RKO (cell line): Measurements from ENCODE around the gene PTGER3.

Experiments used
- DNase-seq: peaks from one replicate; pipeline ENCODE4 v3.0.0-alpha.2; 2016; ENCODE audit warnings: low spot score

PTGER3 gene

DNA sequence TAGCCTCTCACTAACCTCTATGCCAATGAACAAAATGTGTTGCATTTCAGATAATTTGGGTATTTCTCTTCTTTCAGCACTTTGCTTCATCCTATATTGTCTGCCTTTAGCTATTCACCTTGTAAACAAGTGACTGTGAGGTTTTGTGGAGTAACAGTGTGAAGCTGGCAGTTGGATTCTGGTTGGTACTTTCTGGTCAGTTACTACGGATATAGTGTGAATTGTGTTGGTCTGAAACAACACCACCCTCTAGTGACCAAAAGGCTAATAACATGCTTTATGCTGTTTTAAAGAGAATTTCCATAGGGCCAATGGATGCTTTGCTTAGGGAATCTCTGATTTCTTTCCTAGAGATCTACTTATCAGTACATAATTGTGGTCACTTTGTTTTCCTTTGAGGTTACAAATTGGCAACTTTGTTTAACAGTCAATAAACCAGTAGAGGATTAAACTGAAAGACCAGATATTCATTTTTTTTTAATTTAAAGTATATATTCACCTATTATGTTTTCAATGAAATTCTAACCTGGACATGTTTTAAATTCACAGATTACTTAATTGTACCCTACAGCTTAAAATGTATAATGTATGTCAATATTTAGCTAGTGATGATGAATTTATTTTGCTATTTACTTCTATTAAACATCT lies 2.5 kb upstream of the PTGER3 start:
- DNase-seq = peak; percentile 76

DNA sequence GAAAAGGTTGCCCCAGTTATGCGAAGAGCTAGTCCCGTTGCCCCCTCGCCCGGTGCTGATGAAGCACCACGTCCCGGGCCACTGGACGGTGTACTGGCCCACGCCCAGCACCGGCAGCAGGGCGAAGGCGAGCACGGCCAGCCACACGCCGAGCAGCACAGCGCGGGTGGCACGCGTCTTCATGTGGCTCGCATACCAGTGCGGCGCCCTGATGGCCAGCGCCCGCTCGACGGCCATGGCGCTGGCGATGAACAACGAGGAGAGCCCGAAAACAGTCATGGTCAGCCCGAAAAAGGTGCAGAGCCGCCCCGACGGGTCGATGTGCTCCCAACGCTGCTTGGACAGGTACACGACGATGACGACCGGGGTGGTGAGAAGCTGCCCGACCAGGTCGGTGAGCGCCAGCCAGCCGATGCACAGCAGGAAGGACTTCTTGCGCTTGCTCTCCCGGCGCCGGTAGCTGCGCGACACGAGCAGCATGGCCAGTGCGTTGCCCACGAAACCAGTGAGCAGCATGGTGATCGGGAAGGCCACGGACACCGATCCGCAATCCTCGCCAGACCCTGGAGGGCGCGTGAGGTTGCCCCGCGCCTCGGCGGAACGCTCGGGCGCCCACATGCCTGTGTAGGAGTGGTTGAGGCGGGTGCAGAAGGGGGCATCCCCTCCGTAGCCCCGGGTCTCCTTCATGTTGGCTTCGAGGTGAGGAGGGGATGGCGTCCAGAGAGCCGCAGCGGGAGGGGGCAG lies 553 bp downstream of the PTGER3 start:
- no peak for DNase-seq

DNA sequence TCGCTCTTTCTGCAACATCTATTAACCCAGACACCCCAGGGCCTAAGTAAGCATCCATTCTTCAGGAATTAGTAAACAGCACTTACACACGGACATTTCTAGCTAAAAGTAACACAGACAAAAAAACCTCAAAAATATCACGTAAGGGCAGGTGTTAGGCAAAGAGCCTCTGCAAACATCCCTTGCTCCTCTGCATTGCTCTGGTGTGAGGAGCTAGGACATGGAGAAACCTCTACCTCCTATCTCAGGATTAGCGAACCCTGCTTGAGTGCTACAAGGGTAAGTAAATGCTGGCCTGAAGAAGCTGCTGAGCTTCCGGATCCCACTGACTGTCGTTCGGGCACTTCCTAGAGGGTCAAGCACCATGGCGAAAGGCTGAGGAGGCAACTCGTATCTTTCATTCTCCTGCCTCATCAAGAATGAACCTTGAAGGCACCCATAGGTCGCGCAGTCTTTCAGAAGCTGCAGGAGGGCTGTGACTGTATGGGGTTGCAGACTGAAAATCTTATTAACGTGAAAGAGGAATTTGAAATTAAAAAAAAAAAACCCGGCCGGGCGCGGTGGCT lies 2.1 kb downstream of the PTGER3 start:
- DNase-seq = no peak

DNA sequence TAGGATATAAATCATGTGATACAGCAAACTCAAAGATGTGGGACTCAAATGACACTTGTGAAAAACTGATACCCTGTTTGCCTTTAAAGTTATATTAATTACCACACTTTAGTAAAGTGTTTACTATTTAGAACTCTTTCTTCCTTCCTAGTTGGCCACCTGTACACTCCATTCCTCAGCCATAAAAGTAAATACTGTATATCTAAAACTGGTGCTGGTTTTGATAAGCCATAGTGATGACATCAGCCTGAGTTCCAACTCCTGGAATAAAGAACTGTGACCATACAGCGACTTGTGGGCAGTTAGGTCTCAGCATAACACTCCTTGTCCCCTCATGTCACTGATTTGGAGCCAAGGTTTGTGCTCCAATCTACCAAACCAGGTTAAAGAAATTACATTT lies 2.8 kb downstream of the PTGER3 start:
- DNase-seq = no peak

DNA sequence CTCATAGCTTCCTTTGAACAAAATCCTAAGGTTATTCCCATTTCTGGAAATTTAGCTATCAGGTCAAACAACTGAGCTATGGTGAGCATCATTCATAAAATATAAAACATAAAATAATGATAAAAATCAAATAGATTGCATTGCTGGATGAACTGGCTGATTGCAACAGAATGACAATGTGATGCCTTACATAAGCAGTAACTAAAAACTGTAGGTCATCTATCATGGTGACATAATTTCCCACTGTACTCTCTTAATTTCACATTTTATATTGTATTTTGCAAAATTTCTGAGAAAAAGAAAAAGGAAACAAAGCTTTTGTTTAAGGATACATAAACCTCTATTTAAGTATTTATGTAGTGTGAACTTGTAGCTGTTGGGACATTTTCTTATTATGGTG lies 4.6 kb downstream of the PTGER3 start:
- DNase-seq = no peak

DNA sequence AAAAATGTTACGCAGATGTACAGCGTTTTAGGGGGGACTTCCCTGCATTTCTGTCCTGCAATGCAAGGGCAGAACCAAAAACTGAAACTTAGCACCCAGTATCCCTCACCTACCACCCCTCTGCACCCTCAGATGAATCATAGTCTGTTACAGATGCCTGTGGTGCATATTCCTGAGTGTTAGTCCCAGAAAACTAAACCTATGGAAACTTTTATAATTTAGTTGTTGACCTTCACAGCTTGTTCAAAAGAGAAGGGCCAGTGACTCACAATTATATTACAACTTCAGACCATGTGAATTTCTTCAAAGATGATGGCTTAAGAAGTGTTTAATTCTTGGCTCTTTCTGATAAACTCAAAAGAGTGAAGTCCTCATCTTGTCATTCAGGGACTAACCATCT lies 5.8 kb downstream of the PTGER3 start:
- no peak for DNase-seq

DNA sequence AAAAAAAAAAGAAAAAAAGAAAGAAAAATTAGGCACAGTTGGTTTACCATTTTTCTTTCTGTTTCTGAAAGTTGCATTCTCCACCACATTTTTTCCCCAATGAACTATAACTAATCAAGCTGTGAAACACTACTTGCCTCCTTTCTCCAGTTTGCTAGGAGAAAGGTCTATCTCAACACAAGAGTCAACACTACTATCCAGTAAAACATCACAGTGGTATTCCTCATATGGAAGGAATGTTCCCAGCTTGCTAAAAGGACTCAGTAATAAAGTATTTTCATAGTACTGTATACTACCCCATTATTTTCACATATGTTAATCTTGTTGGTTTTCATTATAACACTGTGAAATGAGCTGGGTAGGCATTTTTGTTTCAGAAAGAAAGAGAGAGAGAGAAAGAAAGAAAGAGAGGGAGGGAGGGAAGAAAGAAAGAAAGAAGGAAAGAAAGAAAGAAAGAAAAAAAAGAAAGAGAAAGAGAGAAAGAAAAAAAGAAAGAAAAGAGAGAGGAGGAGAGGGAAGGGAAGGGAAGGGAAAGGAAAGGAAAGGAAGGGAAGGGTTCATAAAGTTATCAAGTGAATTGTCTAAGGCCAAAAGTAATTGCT lies 7.9 kb downstream of the PTGER3 start:
- no peak for DNase-seq

DNA sequence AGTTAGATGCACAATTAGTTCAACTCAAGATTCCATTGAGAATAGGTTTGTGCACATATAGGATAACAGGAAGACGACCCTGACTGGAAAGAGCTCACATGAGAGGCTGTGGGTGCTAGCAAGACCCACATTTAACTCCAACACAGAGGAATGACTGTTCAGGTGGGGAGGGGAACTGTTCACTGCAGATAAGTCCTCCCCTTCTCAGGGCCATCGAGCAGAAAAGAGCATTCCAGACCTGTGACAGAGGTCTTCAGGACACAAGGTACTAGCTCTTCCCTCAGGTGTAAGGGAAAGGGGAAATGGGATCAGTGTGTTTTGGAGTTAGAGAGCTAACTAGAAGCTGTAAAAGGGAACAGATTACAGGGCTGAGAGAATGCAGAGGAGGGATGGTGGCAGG lies 8.7 kb downstream of the PTGER3 start:
- no peak for DNase-seq

DNA sequence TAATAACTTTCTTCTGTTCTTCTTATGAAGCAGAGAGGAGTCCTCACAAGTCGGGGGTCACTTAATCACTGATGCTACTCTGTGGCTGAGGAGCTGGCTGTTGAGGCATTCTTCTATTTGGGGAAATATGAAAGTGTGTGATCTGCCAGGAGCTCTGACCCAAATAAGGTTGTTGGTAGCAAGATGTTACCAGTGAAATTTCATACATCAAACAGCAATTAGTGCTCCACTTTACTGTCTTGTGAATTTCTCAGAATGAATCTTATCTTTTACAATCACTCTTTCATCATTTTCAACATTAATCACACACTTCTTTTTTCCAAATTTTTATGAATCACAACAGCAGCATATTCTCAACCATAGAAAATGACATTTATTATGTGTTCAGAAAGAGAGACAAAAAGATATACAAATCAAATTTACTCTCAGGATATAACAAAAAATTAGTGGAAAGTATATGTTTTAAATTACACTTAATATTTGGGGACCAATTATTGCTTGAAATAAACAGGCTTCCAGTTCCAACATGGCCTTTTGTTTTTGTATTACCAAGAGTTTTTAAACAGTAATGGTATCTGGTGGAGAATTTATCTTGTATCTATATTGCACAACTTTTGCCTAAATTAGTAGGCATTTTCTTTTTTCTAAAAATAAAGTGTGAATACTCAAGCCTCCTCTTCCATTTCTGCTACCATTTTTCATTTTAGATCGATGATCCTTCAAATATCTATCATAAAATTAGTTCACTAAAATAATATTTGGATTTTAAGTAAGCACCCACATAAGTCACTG lies 9.6 kb downstream of the PTGER3 start:
- DNase-seq = no peak

DNA sequence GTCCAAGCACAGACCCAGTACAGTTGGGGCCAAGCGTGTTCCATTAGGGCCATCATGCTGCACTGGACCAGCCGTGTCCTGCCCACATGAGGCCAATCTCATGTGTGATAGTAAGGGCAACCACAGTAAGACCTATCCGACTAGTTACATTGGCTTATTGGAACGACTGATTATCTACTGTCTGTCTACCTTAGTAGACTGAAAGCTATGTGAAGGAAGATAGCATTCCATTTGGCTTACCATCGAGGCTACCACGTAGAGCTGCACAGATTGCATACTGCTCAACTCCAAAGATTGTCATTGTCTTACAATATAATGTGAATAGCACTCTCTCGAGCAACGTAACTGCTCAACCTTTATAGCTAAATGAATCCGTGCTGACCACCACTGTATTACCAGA lies 10.6 kb downstream of the PTGER3 start:
- DNase-seq = no peak

DNA sequence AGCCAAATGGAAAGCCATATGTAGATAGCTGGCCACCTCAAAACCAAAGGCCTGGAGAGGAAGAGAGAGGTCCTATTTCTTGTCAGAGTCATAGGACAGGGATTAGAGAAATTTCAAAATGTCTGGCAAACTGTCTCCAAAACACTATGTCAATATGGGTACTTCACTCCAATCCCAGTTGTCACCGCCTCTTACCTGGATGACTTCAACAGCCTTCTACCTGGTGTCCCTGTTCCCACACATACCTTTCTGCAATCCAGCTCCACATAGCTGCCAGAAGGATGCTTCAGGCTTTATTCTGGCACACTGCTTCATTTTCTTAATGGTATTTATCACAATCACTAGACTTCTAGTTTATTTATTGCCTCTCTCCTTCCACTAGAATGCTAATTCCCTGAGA lies 14.5 kb downstream of the PTGER3 start:
- no peak for DNase-seq

DNA sequence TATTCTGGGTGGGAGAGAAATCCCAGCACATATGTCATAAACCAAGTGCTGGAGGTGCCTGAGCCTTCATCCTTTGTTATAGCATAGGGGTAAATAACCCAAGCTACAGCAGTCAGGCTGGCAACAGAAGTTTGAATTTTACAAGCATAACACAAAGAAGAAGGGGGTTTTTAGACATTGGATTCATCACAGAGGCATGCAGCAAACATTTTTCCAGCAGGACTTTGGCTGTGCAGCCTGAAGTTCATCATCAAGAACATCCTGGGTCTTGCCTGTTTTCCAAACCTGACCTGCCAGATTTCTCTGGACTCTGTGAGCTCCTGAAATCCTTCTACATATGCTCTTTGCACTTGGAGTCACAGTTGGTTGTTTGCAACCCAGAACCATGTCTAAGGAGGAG lies 16.2 kb downstream of the PTGER3 start:
- no peak for DNase-seq

DNA sequence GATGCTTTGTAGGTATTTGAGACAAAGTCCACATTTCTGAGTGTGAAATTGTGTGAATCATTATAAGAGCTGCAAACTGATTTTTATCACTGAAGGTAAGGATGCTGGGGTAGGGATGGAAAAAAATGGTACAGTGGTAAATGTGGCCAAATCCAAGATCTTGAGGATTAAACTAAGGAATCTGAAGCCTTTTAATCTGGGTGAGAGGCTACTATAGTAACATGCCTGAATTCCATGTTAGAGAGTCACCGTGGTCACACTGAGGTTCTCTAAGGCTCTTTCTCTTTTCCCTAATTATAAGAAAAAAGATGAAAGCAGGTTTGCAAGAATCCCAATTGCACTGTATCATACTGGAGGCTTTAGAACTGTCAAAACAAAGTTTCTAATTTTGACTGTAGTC lies 17.6 kb downstream of the PTGER3 start:
- no peak for DNase-seq

DNA sequence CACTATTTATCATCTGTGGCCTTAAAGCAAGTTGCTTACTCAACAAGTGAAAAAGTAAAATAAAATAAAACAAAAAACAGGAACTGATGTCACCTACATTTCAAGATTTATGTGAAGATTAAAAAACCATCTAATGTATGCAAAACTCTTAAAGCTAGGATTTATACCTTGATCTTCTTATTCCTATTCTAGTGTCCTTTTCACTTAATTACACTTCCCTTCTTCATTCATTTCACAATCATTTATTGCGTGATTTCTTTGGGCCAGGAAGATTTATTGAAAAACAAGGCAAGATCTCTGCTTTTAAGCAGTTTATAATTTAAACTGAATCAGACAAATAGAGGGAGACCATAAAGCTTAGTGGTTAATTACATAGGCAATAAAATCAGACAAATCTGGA lies 18.6 kb downstream of the PTGER3 start:
- no peak for DNase-seq

DNA sequence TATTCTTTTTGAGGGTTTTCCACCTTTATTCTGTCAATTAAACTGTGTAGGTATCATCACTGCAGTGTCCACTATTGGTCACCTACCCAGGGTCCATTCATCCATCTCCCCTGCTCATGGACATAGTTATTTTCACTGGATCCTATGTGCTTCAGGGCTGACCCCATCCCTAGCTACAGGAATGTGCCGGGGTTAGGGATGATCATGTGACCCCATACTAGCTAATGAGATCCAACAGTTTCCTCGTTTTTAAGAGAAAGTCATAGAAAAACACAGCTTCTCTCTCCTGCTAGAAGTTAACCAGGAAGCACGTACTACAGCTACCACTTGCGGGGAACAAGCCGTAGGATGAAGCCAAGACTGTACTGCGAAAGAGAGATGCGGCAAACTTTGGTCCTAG lies 19.6 kb downstream of the PTGER3 start:
- DNase-seq = no peak

DNA sequence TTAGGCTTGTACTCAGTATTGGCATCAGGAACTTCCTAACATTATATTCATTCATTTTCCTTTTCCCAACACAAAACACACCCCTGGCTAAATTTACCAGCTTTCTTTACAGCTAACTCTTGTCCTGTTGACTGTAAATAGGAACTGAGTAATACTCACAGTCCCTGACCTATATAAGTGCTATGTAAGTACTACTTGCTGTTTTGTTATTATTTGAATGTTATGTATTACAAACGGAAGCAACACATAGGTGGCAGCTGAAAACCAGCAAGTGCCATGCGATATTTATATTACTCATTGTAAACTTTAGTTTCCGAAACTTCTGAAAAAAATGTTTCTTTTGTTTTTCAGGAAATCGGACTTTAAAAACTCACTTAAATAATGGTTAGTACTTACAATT lies 21.5 kb downstream of the PTGER3 start:
- no peak for DNase-seq

DNA sequence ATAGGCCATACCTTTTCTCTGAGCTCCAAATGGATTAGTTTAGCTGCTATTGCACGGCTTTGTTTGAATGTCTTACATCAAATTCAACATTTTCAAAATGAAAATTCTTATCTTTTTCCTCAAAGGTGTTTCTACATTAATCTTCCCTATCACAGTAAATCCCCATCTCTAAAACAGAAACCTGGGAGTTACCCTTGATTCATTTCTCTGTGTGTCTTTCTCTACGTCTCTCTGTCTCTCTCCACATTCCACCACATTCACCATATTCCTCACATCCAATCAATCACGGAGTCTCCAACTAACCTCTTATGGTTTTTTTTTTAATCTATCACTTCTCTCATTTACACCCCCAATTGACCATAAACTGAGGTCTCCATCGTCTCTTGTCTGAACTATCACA lies 24.1 kb downstream of the PTGER3 start:
- DNase-seq = no peak

DNA sequence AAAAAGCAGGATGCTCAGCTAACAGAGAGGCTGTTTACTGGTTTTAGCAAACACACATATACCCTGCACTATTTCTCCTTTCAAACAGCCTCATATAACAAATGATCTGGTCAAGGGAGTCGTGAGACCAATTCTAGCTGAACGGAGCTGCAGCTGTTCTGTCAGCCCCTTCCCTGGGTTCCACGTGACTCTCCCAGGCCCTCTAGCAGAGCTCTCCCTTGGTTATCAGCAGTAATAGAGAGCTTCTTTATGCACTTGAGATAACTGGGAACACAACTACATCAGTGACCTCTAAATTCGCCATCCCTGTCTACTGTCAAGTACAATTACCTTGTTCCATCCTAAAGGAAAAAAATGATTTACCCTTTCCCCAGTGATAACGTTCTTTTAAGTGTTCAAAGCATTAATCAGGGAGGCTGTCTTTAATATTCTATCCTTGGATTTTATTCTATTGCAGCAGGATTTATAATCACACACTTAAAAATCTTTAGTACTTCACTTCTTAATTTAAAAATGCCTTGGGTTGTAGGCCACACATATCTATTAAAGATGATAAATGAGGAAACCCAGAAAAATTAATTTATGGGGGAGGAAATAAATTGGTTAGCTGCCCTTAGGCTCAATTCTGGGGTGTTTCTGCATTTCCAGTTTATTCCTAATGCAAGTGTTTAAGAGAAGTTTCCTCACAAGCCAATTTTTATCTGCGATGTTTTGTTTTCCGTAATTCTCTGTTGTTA lies 28.2 kb downstream of the PTGER3 start:
- no peak for DNase-seq

DNA sequence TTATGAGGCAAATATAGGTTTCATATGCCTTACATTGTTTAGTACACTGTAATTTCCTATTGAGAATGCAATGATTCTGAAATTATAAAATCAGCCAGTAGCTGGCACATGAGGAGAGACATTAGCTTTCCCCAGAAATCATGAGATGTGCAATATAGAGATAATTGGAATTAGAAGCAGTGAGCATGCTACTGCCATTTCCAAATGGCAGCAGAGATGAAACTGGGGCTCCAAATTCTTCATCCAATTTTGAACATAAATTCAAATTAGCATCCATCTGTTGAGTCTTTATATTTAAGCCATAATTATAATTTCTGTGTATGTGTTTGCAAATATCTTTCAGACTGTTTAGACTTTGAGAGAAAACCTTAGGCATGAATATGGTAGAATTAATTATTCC lies 28.8 kb downstream of the PTGER3 start:
- DNase-seq = no peak

DNA sequence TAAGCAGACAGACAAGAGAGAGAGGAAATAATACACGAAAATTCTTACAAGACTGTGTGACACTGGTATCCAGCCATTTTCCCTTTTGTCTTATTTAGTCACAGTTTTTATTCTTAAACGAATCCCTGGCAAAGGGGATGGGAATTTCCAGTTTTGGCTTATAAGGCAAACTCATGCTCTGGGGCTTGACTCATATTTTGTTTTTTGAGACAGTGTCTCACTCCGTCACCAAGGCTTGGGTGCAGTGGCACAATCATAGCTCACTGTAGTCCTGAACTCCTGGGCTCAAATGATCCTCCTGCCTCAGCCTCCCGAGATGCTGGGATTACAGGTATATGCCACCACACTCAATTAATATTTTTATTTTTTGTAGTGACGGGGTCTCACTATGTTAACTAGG lies 31.9 kb downstream of the PTGER3 start:
- no peak for DNase-seq

DNA sequence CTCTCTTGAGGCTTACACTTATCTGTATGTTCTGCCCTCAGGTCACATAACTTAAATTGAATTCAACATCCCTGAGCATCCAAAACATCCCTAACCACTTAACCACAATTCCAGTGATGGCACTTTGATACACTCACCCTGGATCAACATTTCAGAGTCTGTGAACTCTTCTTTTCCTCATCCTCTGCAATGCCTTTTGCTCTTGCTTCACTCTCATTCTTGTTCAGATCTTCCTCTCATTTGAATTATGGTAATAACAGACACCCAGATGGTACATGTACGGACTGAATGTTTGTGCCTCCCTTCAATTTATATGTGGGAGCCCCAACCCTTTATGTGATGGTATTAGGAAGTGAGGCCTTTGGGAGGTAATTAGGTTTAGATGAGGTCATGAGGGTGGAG lies 33.4 kb downstream of the PTGER3 start:
- DNase-seq = no peak
